Measurements from ENCODE around the gene CMIP.
A peak's percentile ranks its signal among the peaks of the same experiment; 100 is the strongest.
"Not testable (repeated sequence)": the region's sequence is repeated elsewhere in the genome, so short reads cannot be mapped to it uniquely, and the experiment has no call there.

The CMIP gene

DNA sequence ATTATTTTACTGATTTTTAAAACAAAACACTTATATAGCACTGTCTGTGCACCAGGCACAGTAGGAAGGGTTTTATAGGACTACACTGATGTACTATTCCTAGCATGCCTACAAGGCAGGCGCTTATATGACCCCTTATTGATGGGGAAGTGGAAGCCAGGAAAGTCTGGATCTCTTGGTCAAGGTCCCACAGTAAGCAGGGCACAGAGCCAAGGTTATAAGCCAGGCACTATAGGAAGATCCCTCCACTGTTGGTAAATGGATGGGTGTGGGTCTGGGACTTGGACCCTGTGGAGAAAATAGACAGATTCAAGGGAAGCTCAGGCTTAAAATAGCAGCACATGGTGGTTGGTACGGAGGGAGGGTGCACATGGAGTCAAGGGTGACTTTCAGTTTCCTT is 275.4 kb downstream of the CMIP start:
- DNase-seq (ENCODE audit: low spot score), result no peak

DNA sequence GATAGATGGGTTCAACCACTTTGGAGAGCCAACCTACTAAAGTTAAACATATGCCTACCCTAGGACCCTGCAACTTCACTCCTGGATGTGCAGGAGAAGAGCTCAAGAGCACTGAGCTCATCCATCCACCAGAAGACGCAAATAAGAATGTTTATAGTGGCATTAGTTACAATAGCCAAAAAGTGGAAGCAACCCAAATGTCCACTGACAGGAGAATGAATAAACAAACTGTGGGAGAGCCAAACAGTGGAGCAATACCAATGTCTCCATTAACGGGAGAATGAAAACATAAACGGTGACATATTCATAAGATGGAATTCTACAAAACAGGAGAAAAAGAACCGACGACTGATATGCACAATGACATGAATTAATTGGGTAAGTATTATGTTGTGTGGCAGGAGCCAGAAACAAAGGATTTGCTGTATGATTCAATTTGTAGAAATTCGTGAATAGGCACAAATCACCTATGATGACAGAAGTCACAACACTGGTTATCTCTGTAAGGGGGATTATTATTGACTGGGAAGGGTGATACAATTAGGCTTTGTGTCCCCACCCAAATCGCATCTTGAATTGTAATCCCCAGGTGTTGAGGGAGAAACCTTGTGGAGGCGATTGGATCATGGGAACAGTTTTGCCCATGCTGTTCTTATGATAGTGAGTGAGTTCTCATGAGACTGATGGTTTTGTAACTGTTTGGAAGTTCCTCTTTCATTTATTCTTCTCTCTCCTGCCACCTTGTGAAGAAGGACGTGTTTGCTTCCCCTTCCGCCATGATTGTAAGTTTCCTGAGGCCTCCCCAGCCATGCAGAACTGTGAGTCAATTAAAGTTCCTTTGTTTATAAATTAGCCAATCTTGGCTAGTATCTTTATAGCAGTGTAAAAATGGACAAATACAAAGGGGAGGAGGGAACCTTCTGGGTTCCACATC is 276.6 kb downstream of the CMIP start:
- no peak for DNase-seq (ENCODE audit: low spot score)

- peak; percentile 85 for DNase-seq (ENCODE audit: low spot score)
Measured at GRCh38 chr16:81723098-81723723, 278.6 kb downstream of the CMIP start.

DNA sequence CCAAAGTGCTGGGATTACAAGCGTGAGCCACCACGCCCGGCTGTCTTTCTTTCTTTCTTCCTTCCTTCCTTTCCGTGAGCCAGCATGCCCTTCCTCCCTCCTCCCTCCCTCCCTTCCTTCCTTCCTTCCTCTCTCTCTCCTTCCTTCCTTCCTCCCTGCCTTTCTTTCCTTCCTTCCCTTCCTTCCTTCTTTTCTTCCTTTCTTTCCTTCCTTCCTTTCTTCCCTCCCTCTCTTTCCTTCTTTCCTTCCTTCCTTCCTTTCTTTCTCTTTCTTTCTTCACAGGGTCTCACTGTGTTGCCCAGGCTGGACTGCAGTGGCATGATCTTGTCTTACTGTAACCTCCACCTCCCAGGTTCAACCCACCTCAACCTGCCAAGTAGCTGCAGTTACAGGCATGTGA is 283.8 kb downstream of the CMIP start:
- no peak for DNase-seq (ENCODE audit: low spot score)

DNA sequence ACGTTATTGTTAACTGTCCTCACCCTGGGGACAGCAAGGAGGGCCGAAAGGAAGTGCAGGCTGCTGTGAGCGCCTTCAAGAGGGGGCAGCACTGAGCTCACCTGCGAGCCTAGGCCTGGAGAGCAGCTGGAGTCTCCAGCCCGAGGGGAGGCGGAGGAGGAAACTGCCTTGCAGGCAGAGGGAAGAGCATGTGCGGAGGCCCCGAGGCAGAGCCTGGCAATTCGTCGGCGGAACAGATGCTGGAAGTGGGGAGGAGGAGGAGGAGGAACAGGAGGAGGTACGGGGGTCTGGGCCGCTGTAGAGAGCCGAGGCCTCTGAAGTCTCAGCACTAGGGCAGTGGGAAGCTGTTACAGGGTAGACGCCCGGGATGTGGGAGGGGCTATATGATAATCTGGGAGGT is 284.8 kb downstream of the CMIP start:
- no peak for DNase-seq (ENCODE audit: low spot score)

DNA sequence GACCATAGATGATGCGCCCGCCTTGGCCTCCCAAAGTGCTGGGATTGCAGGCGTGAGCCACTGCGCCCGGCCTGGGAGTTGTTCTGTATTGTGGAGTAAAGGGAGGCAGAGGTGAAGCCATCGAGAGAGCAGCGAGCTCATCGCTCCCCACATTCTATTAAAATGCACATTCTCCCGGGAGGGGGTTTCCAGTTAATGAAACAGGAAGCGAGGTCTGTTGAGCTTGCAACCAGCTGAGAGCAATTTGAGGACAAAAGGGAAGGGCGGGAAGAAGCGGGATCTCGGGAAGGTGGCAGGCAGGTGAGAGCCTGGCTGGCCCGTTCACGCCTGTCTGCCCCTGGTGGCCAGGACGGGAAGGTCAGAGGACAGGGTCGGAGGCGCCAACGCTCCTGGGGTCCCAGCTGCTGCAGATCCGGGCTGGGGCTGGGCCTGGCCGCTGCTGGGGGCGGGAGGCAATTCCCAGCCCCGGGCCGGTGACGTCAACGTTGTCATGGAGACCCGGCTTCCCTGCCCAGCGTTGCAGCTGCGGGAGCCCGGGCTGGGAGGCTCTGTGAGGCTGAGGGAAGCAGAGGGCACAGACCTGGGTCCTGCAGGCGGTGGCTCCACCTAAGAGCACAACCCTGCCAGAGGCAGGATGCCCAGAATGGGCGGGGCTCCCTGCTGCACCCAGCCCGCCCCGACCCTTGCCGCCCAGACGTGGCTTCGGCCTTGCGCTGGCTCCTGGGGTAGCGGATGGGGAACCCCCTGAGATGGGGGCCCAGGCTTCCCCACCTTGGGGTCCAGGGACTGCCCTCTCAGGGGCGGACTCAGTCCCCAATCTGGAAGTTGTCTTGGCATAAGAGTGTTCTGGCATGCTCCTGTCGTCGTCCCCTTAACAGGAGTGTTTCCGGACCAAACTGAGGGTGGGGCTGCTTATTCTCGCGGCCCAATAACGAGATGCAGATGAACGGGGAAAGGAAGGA is 285.8 kb downstream of the CMIP start:
- peak; percentile 48 for DNase-seq (ENCODE audit: low spot score)

GRCh38 chr16:81731649-81732048 is 287.0 kb downstream of the CMIP start:
- DNase-seq (ENCODE audit: low spot score), result no peak

- no peak for DNase-seq (ENCODE audit: low spot score)
Measured at GRCh38 chr16:81732699-81733098, 288.1 kb downstream of the CMIP start.

DNA sequence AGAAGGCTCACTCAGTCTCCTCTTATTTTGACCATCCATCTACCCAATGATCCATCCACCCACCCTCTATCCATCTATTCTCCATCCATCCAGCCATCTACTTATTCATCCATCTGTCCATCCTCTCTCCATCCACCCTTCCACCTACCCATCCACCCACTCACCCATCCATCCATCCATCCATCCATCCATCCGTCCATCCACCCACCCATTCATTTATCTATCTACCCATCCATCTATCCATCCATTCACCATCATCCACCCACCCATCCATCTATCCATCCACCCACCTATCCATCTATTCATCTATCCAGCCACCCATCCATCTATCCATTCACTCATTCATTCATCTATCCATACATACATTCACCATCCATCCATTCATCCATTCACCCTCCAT is 288.7 kb downstream of the CMIP start:
- DNase-seq (ENCODE audit: low spot score), result no peak

DNA sequence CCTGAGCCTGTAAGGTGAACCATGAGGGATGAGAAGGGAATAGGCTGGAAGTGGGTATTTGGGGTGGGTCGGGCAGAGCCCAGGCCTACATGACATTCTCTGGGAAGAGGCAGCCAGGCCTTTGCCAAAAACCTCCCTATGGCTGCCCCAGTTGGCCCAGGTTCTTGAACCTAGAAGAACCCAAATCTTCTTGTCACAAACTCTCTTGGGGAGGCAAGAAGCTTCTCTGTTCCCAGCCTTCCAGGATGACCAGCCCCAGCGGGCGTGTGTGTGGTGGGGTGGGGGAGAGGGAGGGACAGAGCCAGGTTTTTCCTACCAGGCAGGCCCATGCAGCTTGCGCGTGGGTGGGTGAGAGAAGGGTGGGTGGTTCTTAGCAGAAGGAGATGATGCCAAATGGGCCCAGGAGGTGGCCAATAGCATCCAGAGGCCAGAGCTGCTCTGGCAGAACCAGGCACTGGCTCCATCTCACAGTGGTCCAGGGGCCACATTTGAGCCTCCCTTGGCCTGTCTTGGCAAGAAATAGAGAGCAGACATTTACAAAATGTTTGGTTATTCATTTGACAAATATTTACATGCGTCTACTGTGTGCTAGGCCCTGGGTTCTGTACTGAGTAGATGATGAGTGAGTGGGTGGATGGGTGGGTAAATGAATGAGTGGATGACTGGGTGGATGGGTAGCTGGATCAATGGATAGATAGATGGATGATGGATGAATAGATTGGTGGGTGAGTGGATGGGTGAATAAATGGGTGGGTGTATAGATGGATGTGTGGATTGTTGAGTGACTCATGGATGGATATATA is 290.2 kb downstream of the CMIP start:
- DNase-seq (ENCODE audit: low spot score), result no peak

- peak; percentile 87 for DNase-seq (ENCODE audit: low spot score)
Measured at GRCh38 chr16:81737885-81738536, 293.4 kb downstream of the CMIP start.

- no peak for DNase-seq (ENCODE audit: low spot score)
Measured at GRCh38 chr16:81738783-81739496, 294.3 kb downstream of the CMIP start.

DNA sequence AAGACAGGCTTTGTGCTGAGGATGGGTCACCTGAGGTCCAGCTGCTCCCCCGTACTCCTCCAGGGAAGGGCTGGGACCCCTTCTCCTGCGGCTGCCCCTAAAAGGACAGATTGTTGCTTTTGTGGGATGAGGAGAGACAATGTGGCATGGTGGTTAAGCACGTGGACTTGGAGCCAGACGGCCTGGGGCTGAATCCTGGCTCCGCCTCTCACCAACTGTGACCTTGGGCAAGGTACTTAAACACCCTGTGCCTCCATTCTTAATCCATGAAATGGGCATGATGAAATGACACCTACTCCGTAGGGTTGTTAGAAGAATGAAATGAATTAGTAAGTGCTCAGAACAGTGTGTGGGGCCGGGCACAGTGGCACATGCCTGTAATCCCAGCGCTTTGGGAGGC is 294.9 kb downstream of the CMIP start:
- DNase-seq (ENCODE audit: low spot score), result no peak

- no peak for DNase-seq (ENCODE audit: low spot score)
Measured at GRCh38 chr16:81740169-81740568, 295.6 kb downstream of the CMIP start.

DNA sequence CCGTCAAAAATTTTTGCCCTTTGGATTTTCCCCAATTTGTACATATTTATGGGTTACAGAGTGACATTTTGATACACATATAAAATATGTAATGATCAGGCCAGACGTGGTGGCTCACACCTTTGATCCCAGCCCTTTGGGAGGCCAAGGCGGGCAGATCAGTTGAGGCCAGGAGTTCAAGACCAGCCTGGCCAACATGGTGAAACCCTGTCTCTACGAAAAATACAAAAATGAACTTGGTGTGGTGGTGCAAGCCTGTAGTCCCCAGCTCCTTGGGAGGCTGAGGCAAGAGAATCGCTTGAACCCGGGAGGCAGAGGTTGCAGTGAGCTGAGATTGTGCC is 296.8 kb downstream of the CMIP start:
- not testable (repeated sequence) for DNase-seq (ENCODE audit: low spot score)

DNA sequence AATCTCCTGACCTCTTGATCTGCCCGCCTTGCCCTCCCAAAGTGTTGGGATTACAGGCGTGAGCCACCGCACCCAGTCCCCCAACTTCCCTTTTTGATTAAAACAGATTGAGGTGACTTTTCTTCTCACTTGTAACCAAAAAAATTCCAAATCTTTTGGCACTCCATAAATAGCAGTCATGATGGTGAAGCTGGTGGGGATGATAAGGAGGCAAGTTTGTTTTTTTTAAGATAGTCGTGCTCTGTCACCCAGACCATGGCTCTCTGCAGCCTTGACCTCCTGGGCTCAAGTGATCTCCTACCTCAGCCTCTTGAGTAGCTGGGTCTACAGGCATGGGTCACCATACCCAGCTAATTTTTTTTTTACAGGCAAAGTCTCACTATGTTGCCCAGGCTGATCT is 299.8 kb downstream of the CMIP start:
- DNase-seq (ENCODE audit: low spot score), result no peak

- no peak for DNase-seq (ENCODE audit: low spot score)
Measured at GRCh38 chr16:81744911-81745310, 300.3 kb downstream of the CMIP start.

DNA sequence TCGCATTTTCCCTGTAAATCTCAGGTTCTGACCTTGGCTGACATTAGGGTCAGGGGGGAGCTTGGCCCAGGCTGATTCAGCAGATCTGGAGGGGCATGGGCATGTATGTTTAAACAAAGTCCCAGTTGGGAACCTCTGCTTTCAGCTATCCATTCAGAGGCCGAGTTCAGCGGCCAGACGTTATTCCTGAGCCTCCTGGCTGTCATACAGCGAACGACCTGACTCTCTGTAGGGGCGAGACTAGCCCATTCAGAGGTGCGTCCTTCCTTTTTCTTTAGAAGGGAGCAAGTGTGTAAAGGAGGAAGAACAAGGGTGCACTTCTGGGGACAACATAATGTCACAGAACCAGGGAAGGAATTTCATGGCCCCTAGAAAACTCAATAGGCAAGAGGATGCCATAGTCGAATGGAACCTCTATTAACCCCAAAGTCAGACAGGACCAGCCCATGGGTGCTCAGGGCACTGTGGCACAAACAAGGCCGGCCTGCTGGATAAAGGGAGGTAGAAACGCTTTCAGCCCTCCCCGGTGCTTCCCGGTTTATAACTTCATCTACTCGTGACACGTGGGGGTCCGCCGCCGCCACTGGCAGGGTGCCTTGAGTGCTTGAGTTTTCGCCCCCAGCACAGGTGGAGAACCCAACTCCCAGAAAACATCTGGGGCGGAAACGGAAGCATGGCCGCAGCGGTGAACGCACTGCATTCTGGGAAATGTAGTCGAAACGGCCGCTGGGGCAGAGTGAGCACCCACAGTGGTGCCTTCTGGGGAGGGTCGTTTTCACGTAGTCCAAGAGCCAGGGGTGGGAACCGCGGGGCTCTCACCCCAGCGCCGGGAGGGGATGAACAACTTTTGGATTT is 301.3 kb downstream of the CMIP start:
- peak; percentile 82 for DNase-seq (ENCODE audit: low spot score)

GRCh38 chr16:81746566-81746965 is 302.0 kb downstream of the CMIP start:
- no peak for DNase-seq (ENCODE audit: low spot score)
